Measurements from ENCODE around the gene CAPN11.

The CAPN11 gene

GRCh38 chr6:44158770-44159228 is at the start of gene CAPN11:
Gene CAPN11 (plus strand): TSS chr6:44158820. CDS start chr6:44158849, 29 bp downstream.
- Histone ChIP-seq H3K4me3 (ENCODE audit: low read length in 2 of 2) (no peak within 1 kb of the TSS), H3K36me3 (ENCODE audit: control insufficient read depth in 2 of 2, insufficient read depth in 2 of 2, low read length in 2 of 2) (no peaks in the 10 kb centered on the region), H3K9ac (ENCODE audit: low read length in 2 of 2) (no peak within 1 kb of the TSS), H3K9me3 (ENCODE audit: control insufficient read depth in 2 of 2, low read length in 2 of 2) (no peaks in the 10 kb centered on the region), H3K27me3 (ENCODE audit: control insufficient read depth in 1 of 2, insufficient read depth in 2 of 2, low read length in 2 of 2) (peaks cover 8% of the 10 kb centered on the region in 2 donors), H3K27ac (ENCODE audit: low read length) (no peak within 1 kb of the TSS), H3K4me1 (ENCODE audit: control insufficient read depth, insufficient read depth, low read length) (no peaks in the 10 kb centered on the region)

GRCh38 chr6:44109212-44109611 is 49.4 kb upstream of the CAPN11 start:
- no peak overlapping the region for H3K4me3 ChIP-seq (ENCODE audit: low read length in 2 of 2)
- no peak overlapping the region for H3K9ac ChIP-seq (ENCODE audit: low read length in 2 of 2)
- H3K27me3 ChIP-seq (ENCODE audit: control insufficient read depth in 1 of 2, insufficient read depth in 2 of 2, low read length in 2 of 2): no peaks in the 10 kb centered on the region
- H3K27ac ChIP-seq (ENCODE audit: low read length): no peak overlapping the region
- H3K4me1 ChIP-seq (ENCODE audit: control insufficient read depth, insufficient read depth, low read length): no peaks in the 10 kb centered on the region
- peaks cover 21 to 37% of the 10 kb centered on the region in 2 donors for H3K36me3 ChIP-seq (ENCODE audit: control insufficient read depth in 2 of 2, insufficient read depth in 2 of 2, low read length in 2 of 2)
- H3K9me3 ChIP-seq (ENCODE audit: control insufficient read depth in 2 of 2, low read length in 2 of 2): no peaks in the 10 kb centered on the region

- H3K9ac ChIP-seq (ENCODE audit: low read length in 2 of 2): no peak overlapping the region
- peaks cover 22 to 33% of the 10 kb centered on the region in 2 donors for H3K36me3 ChIP-seq (ENCODE audit: control insufficient read depth in 2 of 2, insufficient read depth in 2 of 2, low read length in 2 of 2)
- H3K4me1 ChIP-seq (ENCODE audit: control insufficient read depth, insufficient read depth, low read length): no peaks in the 10 kb centered on the region
- no peak overlapping the region for H3K4me3 ChIP-seq (ENCODE audit: low read length in 2 of 2)
- H3K9me3 ChIP-seq (ENCODE audit: control insufficient read depth in 2 of 2, low read length in 2 of 2): no peaks in the 10 kb centered on the region
- H3K27ac ChIP-seq (ENCODE audit: low read length): no peak overlapping the region
- H3K27me3 ChIP-seq (ENCODE audit: control insufficient read depth in 1 of 2, insufficient read depth in 2 of 2, low read length in 2 of 2): no peaks in the 10 kb centered on the region
Observed at GRCh38 chr6:44110005-44110676, 48.5 kb upstream of the CAPN11 start.

GRCh38 chr6:44110966-44111365 is 47.7 kb upstream of the CAPN11 start:
- Histone ChIP-seq H3K36me3 (ENCODE audit: control insufficient read depth in 2 of 2, insufficient read depth in 2 of 2, low read length in 2 of 2) (peaks cover 22 to 39% of the 10 kb centered on the region in 2 donors), H3K9ac (ENCODE audit: low read length in 2 of 2) (no peak overlapping the region), H3K9me3 (ENCODE audit: control insufficient read depth in 2 of 2, low read length in 2 of 2) (no peaks in the 10 kb centered on the region), H3K27me3 (ENCODE audit: control insufficient read depth in 1 of 2, insufficient read depth in 2 of 2, low read length in 2 of 2) (no peaks in the 10 kb centered on the region), H3K4me3 (ENCODE audit: low read length in 2 of 2) (no peak overlapping the region), H3K27ac (ENCODE audit: low read length) (no peak overlapping the region), H3K4me1 (ENCODE audit: control insufficient read depth, insufficient read depth, low read length) (no peaks in the 10 kb centered on the region)

- no peaks in the 10 kb centered on the region for H3K9me3 ChIP-seq (ENCODE audit: control insufficient read depth in 2 of 2, low read length in 2 of 2)
- H3K4me1 ChIP-seq (ENCODE audit: control insufficient read depth, insufficient read depth, low read length): peaks cover 2% of the 10 kb centered on the region
- peaks cover 22 to 38% of the 10 kb centered on the region in 2 donors for H3K36me3 ChIP-seq (ENCODE audit: control insufficient read depth in 2 of 2, insufficient read depth in 2 of 2, low read length in 2 of 2)
- no peak overlapping the region for H3K27ac ChIP-seq (ENCODE audit: low read length)
- H3K9ac ChIP-seq (ENCODE audit: low read length in 2 of 2): no peak overlapping the region
- no peaks in the 10 kb centered on the region for H3K27me3 ChIP-seq (ENCODE audit: control insufficient read depth in 1 of 2, insufficient read depth in 2 of 2, low read length in 2 of 2)
- H3K4me3 ChIP-seq (ENCODE audit: low read length in 2 of 2): no peak overlapping the region
Observed at GRCh38 chr6:44111434-44112417, 46.9 kb upstream of the CAPN11 start.

GRCh38 chr6:44113414-44113813 is 45.2 kb upstream of the CAPN11 start:
- peaks cover 22 to 33% of the 10 kb centered on the region in 2 donors for H3K36me3 ChIP-seq (ENCODE audit: control insufficient read depth in 2 of 2, insufficient read depth in 2 of 2, low read length in 2 of 2)
- no peak overlapping the region for H3K4me3 ChIP-seq (ENCODE audit: low read length in 2 of 2)
- no peaks in the 10 kb centered on the region for H3K27me3 ChIP-seq (ENCODE audit: control insufficient read depth in 1 of 2, insufficient read depth in 2 of 2, low read length in 2 of 2)
- no peak overlapping the region for H3K27ac ChIP-seq (ENCODE audit: low read length)
- H3K4me1 ChIP-seq (ENCODE audit: control insufficient read depth, insufficient read depth, low read length): peaks cover 11% of the 10 kb centered on the region
- H3K9ac ChIP-seq (ENCODE audit: low read length in 2 of 2): no peak overlapping the region
- no peaks in the 10 kb centered on the region for H3K9me3 ChIP-seq (ENCODE audit: control insufficient read depth in 2 of 2, low read length in 2 of 2)

- Histone ChIP-seq H3K9me3 (ENCODE audit: control insufficient read depth in 2 of 2, low read length in 2 of 2) (no peaks in the 10 kb centered on the region), H3K36me3 (ENCODE audit: control insufficient read depth in 2 of 2, insufficient read depth in 2 of 2, low read length in 2 of 2) (peaks cover 15 to 28% of the 10 kb centered on the region in 2 donors), H3K27me3 (ENCODE audit: control insufficient read depth in 1 of 2, insufficient read depth in 2 of 2, low read length in 2 of 2) (no peaks in the 10 kb centered on the region), H3K4me3 (ENCODE audit: low read length in 2 of 2) (no peak overlapping the region), H3K9ac (ENCODE audit: low read length in 2 of 2) (no peak overlapping the region), H3K27ac (ENCODE audit: low read length) (no peak overlapping the region), H3K4me1 (ENCODE audit: control insufficient read depth, insufficient read depth, low read length) (peaks cover 16% of the 10 kb centered on the region)
Observed at GRCh38 chr6:44115866-44116265, 42.8 kb upstream of the CAPN11 start.

GRCh38 chr6:44116641-44117382 is 41.8 kb upstream of the CAPN11 start:
- Histone ChIP-seq H3K36me3 (ENCODE audit: control insufficient read depth in 2 of 2, insufficient read depth in 2 of 2, low read length in 2 of 2) (peaks cover 13 to 24% of the 10 kb centered on the region in 2 donors), H3K9me3 (ENCODE audit: control insufficient read depth in 2 of 2, low read length in 2 of 2) (no peaks in the 10 kb centered on the region), H3K27ac (ENCODE audit: low read length) (no peak overlapping the region), H3K9ac (ENCODE audit: low read length in 2 of 2) (peak overlapping the region in 1 of 2 donors; percentile 29), H3K4me1 (ENCODE audit: control insufficient read depth, insufficient read depth, low read length) (peaks cover 16% of the 10 kb centered on the region), H3K27me3 (ENCODE audit: control insufficient read depth in 1 of 2, insufficient read depth in 2 of 2, low read length in 2 of 2) (no peaks in the 10 kb centered on the region), H3K4me3 (ENCODE audit: low read length in 2 of 2) (no peak overlapping the region)

GRCh38 chr6:44117397-44118128 is 41.1 kb upstream of the CAPN11 start:
- H3K9ac ChIP-seq (ENCODE audit: low read length in 2 of 2): no peak overlapping the region
- peaks cover 16% of the 10 kb centered on the region for H3K4me1 ChIP-seq (ENCODE audit: control insufficient read depth, insufficient read depth, low read length)

More at GRCh38 chr6:44117397-44118128, 41.1 kb upstream of the CAPN11 start:
- H3K9me3 ChIP-seq (ENCODE audit: control insufficient read depth in 2 of 2, low read length in 2 of 2): no peaks in the 10 kb centered on the region
- H3K27me3 ChIP-seq (ENCODE audit: control insufficient read depth in 1 of 2, insufficient read depth in 2 of 2, low read length in 2 of 2): no peaks in the 10 kb centered on the region
- no peak overlapping the region for H3K27ac ChIP-seq (ENCODE audit: low read length)
- peaks cover 13 to 19% of the 10 kb centered on the region in 2 donors for H3K36me3 ChIP-seq (ENCODE audit: control insufficient read depth in 2 of 2, insufficient read depth in 2 of 2, low read length in 2 of 2)
- H3K4me3 ChIP-seq (ENCODE audit: low read length in 2 of 2): no peak overlapping the region
